Mesendoderm (in vitro differentiated cells): ENCODE measurements around the gene C1RL. TPM values are rescaled to one million over a fixed set of nuclear protein-coding genes. Genes with fewer than 3 reads are reported as not detected.

Experiments
- DNase-seq: peaks from one replicate; pipeline ENCODE4 v3.0.0; 2013
- H2AK5ac ChIP-seq: 2 replicates; pipeline ENCODE4 v1.6.1; 2013; ENCODE audit warnings: low read length, inconsistent platforms
- H2BK120ac ChIP-seq: 2 replicates; pipeline ENCODE4 v1.6.1; 2013; ENCODE audit warnings: low read depth, mild to moderate bottlenecking, low read length, moderate library complexity, mixed read lengths
- H2BK15ac ChIP-seq: replicated peaks from 2 replicates; pipeline ENCODE4 v1.6.1; 2013; ENCODE audit warnings: low read depth, mild to moderate bottlenecking, moderate library complexity
- H2BK5ac ChIP-seq: 2 replicates; pipeline ENCODE4 v1.6.1; 2013; ENCODE audit warnings: low read length, inconsistent platforms
- H3K18ac ChIP-seq: 2 replicates; pipeline ENCODE4 v1.6.1; 2013; ENCODE audit warnings: mild to moderate bottlenecking, low read length, mixed read lengths
- H3K23ac ChIP-seq: one replicate; pipeline ENCODE4 v1.6.1; 2013; ENCODE audit warnings: low read length
- H3K27ac ChIP-seq: 2 replicates; pipeline ENCODE4 v1.5.1; 2013; ENCODE audit warnings: low read depth, mild to moderate bottlenecking, inconsistent platforms, low read length, moderate library complexity
- H3K27me3 ChIP-seq: 2 replicates; pipeline ENCODE4 v1.6.1; 2013; ENCODE audit warnings: low read length, control low read depth, mild to moderate bottlenecking, inconsistent platforms; ENCODE audit not compliant: insufficient read depth, poor library complexity
- H3K36me3 ChIP-seq: 2 replicates; pipeline ENCODE4 v1.6.1; 2013; ENCODE audit warnings: low read length, inconsistent platforms; ENCODE audit not compliant: control insufficient read depth, insufficient read depth
- H3K4ac ChIP-seq: one replicate; pipeline ENCODE4 v1.6.1; 2013; ENCODE audit warnings: low read depth, mild to moderate bottlenecking, low read length, moderate library complexity
- H3K4me1 ChIP-seq: 2 replicates; pipeline ENCODE4 v1.6.1; 2013; ENCODE audit warnings: low read depth, low read length, inconsistent platforms; ENCODE audit not compliant: control insufficient read depth
- H3K4me2 ChIP-seq: 2 replicates; pipeline ENCODE4 v1.6.1; 2013; ENCODE audit warnings: low read length
- H3K4me3 ChIP-seq: 2 replicates; pipeline ENCODE4 v1.5.1; 2013; ENCODE audit warnings: mild to moderate bottlenecking, low read length
- H3K56ac ChIP-seq: one replicate; pipeline ENCODE4 v1.6.1; 2013; ENCODE audit warnings: low read length
- H3K79me1 ChIP-seq: 2 replicates; pipeline ENCODE4 v1.6.1; 2013; ENCODE audit warnings: low read length, inconsistent platforms
- H3K79me2 ChIP-seq: 2 replicates; pipeline ENCODE4 v1.6.1; 2013; ENCODE audit warnings: mild to moderate bottlenecking, low read length; ENCODE audit not compliant: control insufficient read depth, insufficient read depth
- H3K9ac ChIP-seq: 2 replicates; pipeline ENCODE4 v1.6.1; 2013; ENCODE audit warnings: low read length, inconsistent platforms
- H4K5ac ChIP-seq: one replicate; pipeline ENCODE4 v1.6.1; 2013; ENCODE audit warnings: low read length
- H4K8ac ChIP-seq: one replicate; pipeline ENCODE4 v1.6.1; 2013; ENCODE audit warnings: low read depth, mild to moderate bottlenecking, control low read depth, low read length, moderate library complexity
- WGBS: extraction: QIAGEN DNeasy Blood & Tissue Kit; methylation state at CpG from one replicate; pipeline ENCODE4 v1.1.7; 2013; ENCODE audit warnings: low lambda C conversion rate, missing lambda C conversion rate; ENCODE audit not compliant: insufficient coverage; ENCODE audit errors: extremely low coverage; 5-methylcytosine and 5-hydroxymethylcytosine counted together
- polyA plus RNA-seq, 2 experiments: library from polyadenylated mRNA; stranded (reverse); fragments of 200-250 nt; gene quantifications; one replicate each; pipeline ENCODE4 v1.2.3, GENCODE V29; 2013

The C1RL gene, protein sequence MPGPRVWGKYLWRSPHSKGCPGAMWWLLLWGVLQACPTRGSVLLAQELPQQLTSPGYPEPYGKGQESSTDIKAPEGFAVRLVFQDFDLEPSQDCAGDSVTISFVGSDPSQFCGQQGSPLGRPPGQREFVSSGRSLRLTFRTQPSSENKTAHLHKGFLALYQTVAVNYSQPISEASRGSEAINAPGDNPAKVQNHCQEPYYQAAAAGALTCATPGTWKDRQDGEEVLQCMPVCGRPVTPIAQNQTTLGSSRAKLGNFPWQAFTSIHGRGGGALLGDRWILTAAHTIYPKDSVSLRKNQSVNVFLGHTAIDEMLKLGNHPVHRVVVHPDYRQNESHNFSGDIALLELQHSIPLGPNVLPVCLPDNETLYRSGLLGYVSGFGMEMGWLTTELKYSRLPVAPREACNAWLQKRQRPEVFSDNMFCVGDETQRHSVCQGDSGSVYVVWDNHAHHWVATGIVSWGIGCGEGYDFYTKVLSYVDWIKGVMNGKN
- 4.2 TPM for polyA plus RNA-seq (2013, experiment 1 of 2)
- polyA plus RNA-seq (2013, experiment 2 of 2) = 4.1 TPM

DNA sequence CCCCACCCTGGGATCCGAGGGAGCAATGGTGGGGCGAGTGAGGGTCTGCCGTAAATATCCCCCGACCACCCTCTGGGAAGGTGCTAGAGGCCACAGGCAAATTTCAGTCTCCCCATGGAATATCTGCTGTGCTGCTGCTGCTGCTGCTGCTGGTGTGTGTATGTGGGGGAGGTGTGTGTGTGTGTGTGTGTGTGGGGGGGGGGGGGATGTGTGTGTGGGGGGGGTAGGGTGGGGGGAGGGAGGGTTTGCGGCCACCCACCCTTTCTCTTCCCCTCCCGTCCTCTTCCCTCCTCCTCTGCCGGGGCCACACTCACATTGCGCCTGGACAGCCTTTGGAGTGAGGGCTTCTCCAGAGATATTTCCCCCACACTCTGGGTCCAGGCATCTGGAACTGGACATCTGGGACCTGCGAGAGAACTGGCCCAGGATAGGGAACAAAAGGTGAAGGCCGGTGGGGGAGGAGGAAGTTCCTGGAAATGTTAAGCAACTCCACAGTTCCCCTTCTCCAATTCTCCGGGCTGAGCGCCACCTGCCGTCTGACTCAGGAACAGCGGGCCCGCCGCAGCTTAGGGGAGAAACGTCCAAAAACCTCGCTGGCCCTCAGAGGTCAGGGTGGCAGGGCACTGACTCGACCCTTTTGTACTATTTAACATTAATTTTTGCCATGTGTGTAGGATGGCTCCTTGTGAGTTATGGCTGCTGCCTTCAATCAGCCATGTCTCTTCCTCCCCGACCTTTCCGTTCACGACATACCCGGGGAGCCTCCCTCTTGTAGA lies at the start of gene C1RL:
C1RL (minus strand) TSS at position 419 of the 776 bp plus-strand sequence; CDS start at position 385, 34 bp downstream.
- no peak within 1 kb of the TSS for H4K5ac ChIP-seq
- H2BK120ac ChIP-seq = peak within 1 kb of the TSS; percentile 69
- peak within 1 kb of the TSS; percentile 82 for H3K18ac ChIP-seq
- peak within 1 kb of the TSS; percentile 99 for H3K56ac ChIP-seq
- no peak within 1 kb of the TSS for H2BK15ac ChIP-seq
- H4K8ac ChIP-seq = no peak within 1 kb of the TSS
- peak within 1 kb of the TSS; percentile 85 for H3K23ac ChIP-seq
- H3K27ac ChIP-seq = peak within 1 kb of the TSS; percentile 75
- H3K4ac ChIP-seq = peak within 1 kb of the TSS; percentile 75
- H3K4me2 ChIP-seq = peak within 1 kb of the TSS; percentile 91
- no peaks in the 10 kb centered on the region for H3K36me3 ChIP-seq
- peaks cover 2% of the 10 kb centered on the region for H3K79me1 ChIP-seq
- DNase-seq = peak; percentile 92
- H2BK5ac ChIP-seq = peak within 1 kb of the TSS; percentile 97
- peak within 1 kb of the TSS; percentile 90 for H3K4me3 ChIP-seq
- no peaks in the 10 kb centered on the region for H3K4me1 ChIP-seq
- no CpG with 5 or more reads among the region's 23 CpGs for WGBS
- peak within 1 kb of the TSS; percentile 45 for H2AK5ac ChIP-seq
- no peaks in the 10 kb centered on the region for H3K27me3 ChIP-seq
- no peaks in the 10 kb centered on the region for H3K79me2 ChIP-seq
- peak within 1 kb of the TSS; percentile 99 for H3K9ac ChIP-seq

GRCh38 chr12:7157391-7157790 lies 48.4 kb upstream of the C1RL start:
- no CpG with 5 or more reads among the region's 17 CpGs for WGBS
- H4K8ac ChIP-seq = no peak overlapping the region
- no peak overlapping the region for H2BK15ac ChIP-seq
- no peak for DNase-seq
- H3K36me3 ChIP-seq = no peaks in the 10 kb centered on the region
- no peak overlapping the region for H2BK120ac ChIP-seq
- H3K9ac ChIP-seq = no peak overlapping the region
- no peak overlapping the region for H3K27ac ChIP-seq
- H3K27me3 ChIP-seq = no peaks in the 10 kb centered on the region
- H3K56ac ChIP-seq = no peak overlapping the region
- no peaks in the 10 kb centered on the region for H3K79me2 ChIP-seq
- H4K5ac ChIP-seq = no peak overlapping the region
- no peaks in the 10 kb centered on the region for H3K4me1 ChIP-seq
- H3K4me2 ChIP-seq = no peak overlapping the region
- H2AK5ac ChIP-seq = no peak overlapping the region
- no peak overlapping the region for H3K4ac ChIP-seq
- no peaks in the 10 kb centered on the region for H3K79me1 ChIP-seq
- H2BK5ac ChIP-seq = no peak overlapping the region
- H3K23ac ChIP-seq = no peak overlapping the region
- no peak overlapping the region for H3K18ac ChIP-seq
- no peak overlapping the region for H3K4me3 ChIP-seq

DNA sequence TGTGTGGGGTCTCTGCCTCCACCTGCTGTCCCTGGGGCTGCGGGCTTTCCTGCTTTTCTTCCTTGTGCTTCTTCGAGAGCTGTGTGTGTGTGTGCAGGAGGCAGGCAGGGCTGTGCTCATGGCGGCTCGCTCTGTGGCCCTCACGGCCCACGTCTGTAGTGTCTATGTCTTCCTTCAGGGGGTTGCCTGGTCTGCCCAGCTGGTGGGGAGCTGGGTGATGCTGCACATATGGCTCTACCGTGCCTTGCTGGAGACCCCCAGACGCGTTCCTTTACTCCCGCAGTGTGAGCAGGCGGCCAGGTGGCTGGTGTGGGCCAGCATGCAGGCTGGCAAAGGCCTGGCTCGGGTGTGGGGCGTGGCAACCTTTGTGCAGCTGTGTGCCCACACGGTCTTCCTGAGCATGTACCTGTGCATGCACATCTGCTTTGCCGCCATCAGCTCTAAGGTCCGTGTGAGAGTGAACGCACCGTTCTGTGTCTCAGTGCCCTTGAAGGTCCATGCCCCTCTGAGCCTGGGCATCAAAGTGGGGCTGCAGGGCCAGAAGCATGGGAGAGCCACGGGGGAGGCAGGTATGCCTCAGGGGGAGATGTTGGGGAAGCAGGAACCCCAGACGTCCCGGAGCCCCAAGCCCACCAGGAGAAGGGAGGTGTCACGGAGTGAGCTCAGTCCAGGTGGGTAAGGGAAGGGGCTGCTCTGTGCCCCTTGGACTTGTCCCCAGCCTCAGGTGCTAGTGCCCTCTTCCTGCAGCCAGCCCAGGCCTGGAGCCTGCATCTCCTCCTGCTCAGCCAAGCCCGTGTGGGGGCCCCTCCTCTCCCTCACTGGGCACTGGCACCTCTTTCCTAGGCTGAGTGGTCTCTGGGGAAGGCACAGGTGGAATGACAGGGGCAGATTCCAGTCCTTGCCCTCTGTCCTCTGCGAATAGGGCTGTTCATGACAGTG lies 47.5 kb upstream of the C1RL start:
- Histone ChIP-seq H3K18ac (no peak overlapping the region), H4K5ac (no peak overlapping the region), H3K27me3 (no peaks in the 10 kb centered on the region), H3K4me3 (no peak overlapping the region), H4K8ac (no peak overlapping the region), H3K4ac (no peak overlapping the region), H3K23ac (no peak overlapping the region), H2AK5ac (no peak overlapping the region), H3K4me1 (no peaks in the 10 kb centered on the region), H3K36me3 (no peaks in the 10 kb centered on the region), H2BK120ac (no peak overlapping the region), H3K27ac (no peak overlapping the region), H3K4me2 (no peak overlapping the region), H2BK5ac (no peak overlapping the region), H3K79me1 (no peaks in the 10 kb centered on the region), H3K9ac (no peak overlapping the region), H3K79me2 (no peaks in the 10 kb centered on the region), H3K56ac (no peak overlapping the region), H2BK15ac (no peak overlapping the region)
- WGBS = no CpG with 5 or more reads among the region's 24 CpGs
- DNase-seq = no peak

DNA sequence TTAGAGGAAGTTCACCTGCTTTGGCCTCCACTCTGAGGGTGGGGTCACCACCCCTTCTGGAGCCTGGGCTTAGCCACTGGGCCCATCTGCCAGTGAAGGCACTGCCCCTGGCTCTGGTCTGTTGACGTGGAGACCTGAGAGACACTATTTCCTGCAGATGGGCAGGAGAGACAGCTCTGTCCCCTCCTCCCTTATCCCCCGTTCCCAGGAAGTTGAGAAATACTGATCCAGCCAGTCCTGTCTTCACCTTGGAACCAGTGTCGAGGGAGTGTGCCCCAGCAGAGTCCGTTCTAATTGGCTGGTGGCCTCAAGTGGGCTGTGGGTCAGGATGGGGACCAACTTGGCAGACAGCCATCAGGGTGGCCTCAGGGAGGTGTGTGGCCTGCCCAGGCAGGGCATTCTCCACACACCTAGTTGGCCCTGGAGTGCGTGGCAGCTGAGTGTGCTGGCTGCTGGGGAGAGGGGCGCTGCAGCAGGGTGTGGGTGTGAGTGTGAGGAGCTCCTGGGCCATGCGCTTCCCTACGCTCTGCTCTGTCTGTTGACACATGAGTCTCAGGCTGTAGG lies 46.5 kb upstream of the C1RL start:
- Histone ChIP-seq H4K8ac (no peak overlapping the region), H3K79me2 (no peaks in the 10 kb centered on the region), H3K4ac (no peak overlapping the region), H2BK15ac (no peak overlapping the region), H3K36me3 (no peaks in the 10 kb centered on the region), H3K79me1 (no peaks in the 10 kb centered on the region), H2BK120ac (no peak overlapping the region), H3K27ac (no peak overlapping the region), H3K9ac (no peak overlapping the region), H3K23ac (no peak overlapping the region), H2BK5ac (no peak overlapping the region), H4K5ac (no peak overlapping the region), H3K4me3 (no peak overlapping the region), H3K4me1 (no peaks in the 10 kb centered on the region), H3K4me2 (no peak overlapping the region), H3K56ac (no peak overlapping the region), H3K27me3 (no peaks in the 10 kb centered on the region), H3K18ac (no peak overlapping the region), H2AK5ac (no peak overlapping the region)
- DNase-seq = peak; percentile 8
- WGBS = no CpG with 5 or more reads among the region's 8 CpGs

- Histone ChIP-seq H3K23ac (no peak overlapping the region), H2BK5ac (no peak overlapping the region), H3K79me1 (no peaks in the 10 kb centered on the region), H3K27me3 (no peaks in the 10 kb centered on the region), H3K36me3 (no peaks in the 10 kb centered on the region), H3K18ac (no peak overlapping the region), H3K4ac (no peak overlapping the region), H3K4me3 (no peak overlapping the region), H4K8ac (no peak overlapping the region), H2BK120ac (no peak overlapping the region), H3K27ac (no peak overlapping the region), H2AK5ac (no peak overlapping the region), H3K9ac (no peak overlapping the region), H4K5ac (no peak overlapping the region), H3K79me2 (no peaks in the 10 kb centered on the region), H3K56ac (no peak overlapping the region), H3K4me1 (no peaks in the 10 kb centered on the region), H3K4me2 (no peak overlapping the region), H2BK15ac (no peak overlapping the region)
- DNase-seq = no peak
- no CpG with 5 or more reads among the region's 12 CpGs for WGBS
These were observed 46.0 kb upstream of the C1RL start for GRCh38 chr12:7154901-7155470.
